Measurements from ENCODE around the gene ATP13A4.

- TF ChIP-seq POLR2A (IDR thresholded peaks at IDR 0.05; ENCODE audit: low read depth, low read length): no peak
- TF ChIP-seq POLR2AphosphoS5 (IDR thresholded peaks at IDR 0.05; ENCODE audit: low read depth, low read length): no peak
Measured at GRCh38 chr3:193595939-193596487, 41.3 kb upstream of the ATP13A4 start.
